ENCODE measurements around the gene SPTLC1. TPM values are rescaled to one million over a fixed set of nuclear protein-coding genes. Genes with fewer than 3 reads are reported as not detected.

The SPTLC1 gene
- total RNA-seq, 1 donor from 2014 or later: 60.1 TPM

- DNase-seq (ENCODE audit: low spot score): no peak
Measured at GRCh38 chr9:92098638-92099037, 16.6 kb downstream of the SPTLC1 start.

DNA sequence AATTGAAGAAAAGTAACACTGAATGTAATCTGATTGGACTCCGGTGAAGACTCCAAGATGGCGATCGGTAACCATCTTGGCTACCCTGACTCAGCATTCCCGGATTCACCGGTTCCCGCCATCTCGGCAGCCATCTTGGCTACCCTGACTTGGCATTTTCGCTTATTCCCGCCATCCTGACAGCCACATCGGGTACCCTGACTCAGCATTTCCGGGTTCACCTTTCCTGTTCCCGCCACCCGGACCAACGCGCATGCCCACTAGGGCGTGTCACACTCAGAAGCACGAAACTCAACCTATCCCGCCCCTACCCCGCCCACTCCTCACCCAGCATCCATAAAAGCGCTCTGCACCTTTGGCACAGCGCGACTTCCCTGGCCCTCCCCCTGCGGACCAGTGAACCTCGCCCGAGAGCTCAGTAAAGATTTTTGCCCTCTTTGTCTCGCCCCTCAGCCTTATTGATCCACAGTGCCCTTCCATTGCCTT, 17.2 kb downstream of the SPTLC1 start:
- DNase-seq (ENCODE audit: low spot score): no peak

GRCh38 chr9:92095236-92095635, 20.0 kb downstream of the SPTLC1 start:
- no peak for DNase-seq (ENCODE audit: low spot score)

DNA sequence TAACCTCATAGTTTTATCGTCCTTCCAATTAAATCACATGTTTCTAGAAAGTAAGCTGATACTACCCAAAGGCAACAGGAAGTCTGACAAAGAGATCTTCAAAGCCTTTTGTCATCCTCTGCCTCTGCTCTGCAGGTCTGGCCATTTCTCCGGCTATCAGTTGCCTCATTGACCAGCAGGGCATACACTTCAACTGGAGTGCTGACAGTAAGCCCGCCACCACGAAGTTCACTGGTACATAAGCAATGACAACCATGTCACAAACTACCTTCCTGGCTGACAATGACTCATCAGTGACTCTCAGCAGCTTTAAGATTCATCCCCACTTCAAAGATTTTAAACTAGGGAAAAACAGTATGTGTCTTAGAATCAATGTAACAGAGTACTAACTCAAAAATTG, 20.6 kb downstream of the SPTLC1 start:
- no peak for DNase-seq (ENCODE audit: low spot score)

DNA sequence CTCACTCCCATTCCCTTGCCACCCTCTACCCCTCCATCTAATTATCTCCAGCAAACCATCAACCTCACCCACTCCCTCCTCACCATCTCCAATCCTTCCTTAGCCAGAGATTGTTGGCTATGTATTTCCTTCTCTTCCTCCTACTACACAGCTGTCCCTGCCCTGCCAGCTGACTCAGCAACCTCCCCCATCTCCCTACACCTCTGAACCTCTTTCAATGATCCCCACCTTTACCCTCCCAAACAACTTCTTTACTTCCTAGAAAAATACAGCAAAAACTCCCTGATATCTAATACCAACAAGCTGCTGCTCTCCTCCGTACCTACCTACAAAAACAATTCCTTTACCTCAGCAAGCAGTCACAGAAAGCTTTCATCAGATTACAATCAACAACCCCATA, 37.3 kb downstream of the SPTLC1 start:
- DNase-seq (ENCODE audit: low spot score): no peak

DNA sequence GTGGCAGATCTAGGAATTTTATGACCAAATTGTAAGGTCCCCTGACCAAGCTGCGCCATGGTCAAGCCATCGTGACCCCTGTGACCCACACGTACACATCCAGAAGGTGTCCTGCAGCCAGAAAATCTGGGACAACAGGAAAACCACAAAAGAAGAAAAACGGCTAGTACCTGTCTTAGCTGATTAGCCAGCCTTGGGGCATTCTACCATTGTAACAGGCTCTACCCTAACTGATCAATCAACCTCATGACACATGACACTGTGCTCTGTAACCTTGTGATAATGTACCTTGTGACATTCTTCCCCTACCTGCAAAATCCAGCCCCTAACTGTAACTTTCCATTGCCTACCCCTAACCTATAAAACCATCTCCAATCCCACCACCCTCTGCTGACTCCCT, 43.6 kb downstream of the SPTLC1 start:
- DNase-seq (ENCODE audit: low spot score): no peak

- no peak for DNase-seq (ENCODE audit: low spot score)
Measured at GRCh38 chr9:92066168-92066567, 49.0 kb downstream of the SPTLC1 start.

DNA sequence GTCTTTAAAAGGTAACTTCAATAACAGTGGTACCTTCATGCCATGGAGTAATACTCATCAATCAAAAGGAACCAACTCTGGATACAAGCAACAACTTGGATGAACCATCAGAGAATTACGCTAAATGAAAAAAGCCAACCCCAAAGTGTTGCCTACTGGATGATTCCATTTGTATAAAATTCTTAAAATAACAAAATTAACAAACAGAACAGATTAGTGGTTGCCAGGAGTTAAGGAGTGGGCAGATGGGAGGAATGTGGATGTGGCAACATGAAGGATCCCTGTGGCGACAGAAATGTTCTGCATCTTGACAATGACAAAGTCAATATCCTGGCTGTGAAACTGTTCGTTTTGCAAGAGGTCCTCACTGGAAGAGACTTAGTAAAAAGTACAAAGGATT, 50.5 kb downstream of the SPTLC1 start:
- DNase-seq (ENCODE audit: low spot score): no peak

- no peak for DNase-seq (ENCODE audit: low spot score)
Measured at GRCh38 chr9:92061184-92061583, 54.0 kb downstream of the SPTLC1 start.

- DNase-seq (ENCODE audit: low spot score): no peak
Measured at GRCh38 chr9:92059661-92060060, 55.6 kb downstream of the SPTLC1 start.

DNA sequence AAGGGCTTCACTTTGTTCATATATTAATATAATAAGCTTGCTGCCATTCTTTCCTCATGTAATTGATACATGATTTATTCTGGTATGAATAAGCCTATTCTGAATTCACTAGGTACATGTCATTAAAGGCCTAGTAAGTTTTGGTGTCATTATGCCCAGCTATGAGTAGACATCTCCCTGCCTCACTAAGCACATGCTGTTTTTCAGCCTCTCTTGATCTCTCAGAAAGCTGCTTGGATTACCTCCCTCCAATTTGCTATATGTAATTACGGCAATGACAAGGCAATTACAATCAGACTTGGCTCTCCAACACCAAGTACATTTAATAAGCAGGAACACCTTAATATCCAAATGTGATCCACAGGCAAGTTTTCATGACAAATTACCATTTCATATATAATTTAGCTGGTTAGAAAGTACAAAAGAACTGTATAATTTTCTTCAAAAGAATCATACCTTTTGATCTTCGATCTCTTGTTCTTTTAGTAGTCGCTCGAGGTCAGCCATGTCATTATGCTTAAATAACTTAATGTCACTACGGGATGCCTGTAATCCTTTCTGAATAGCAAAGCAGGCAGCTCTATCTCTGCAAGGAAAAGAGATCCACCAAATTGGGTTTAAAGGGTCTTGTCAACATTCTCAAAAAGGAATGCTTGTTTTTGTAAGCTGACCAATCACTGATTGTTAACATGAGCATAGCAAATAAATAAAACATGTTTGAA, 56.3 kb downstream of the SPTLC1 start:
- DNase-seq (ENCODE audit: low spot score): no peak

GRCh38 chr9:92058026-92058425, 57.2 kb downstream of the SPTLC1 start:
- DNase-seq (ENCODE audit: low spot score): no peak

GRCh38 chr9:92057226-92057625, 58.0 kb downstream of the SPTLC1 start:
- no peak for DNase-seq (ENCODE audit: low spot score)

- no peak for DNase-seq (ENCODE audit: low spot score)
Measured at GRCh38 chr9:92055624-92056023, 59.6 kb downstream of the SPTLC1 start.

GRCh38 chr9:92048924-92049625, 66.1 kb downstream of the SPTLC1 start:
- no peak for DNase-seq (ENCODE audit: low spot score)

DNA sequence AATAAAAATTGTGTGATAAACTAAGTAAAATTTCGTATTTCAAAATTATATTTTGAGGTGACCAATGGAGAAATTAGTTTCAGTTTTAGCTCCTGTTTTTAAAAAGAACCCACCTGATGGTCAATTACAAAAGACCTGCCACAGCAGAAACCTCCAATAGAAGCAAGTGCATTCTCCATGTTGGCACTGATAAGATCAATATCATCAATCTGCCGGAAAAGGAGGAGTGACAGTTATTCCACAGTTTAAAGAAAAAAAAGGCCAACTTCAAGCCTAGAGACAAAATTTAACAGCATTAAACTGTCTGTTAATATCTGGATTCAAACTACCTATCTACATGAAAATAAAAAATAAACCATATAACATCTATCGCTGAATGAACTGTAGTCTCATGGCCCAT, 67.7 kb downstream of the SPTLC1 start:
- no peak for DNase-seq (ENCODE audit: low spot score)

- DNase-seq (ENCODE audit: low spot score): no peak
Measured at GRCh38 chr9:92046676-92047075, 68.5 kb downstream of the SPTLC1 start.

GRCh38 chr9:92044936-92045335, 70.3 kb downstream of the SPTLC1 start:
- DNase-seq (ENCODE audit: low spot score): no peak

- no peak for DNase-seq (ENCODE audit: low spot score)
Measured at GRCh38 chr9:92043002-92043401, 72.2 kb downstream of the SPTLC1 start.

DNA sequence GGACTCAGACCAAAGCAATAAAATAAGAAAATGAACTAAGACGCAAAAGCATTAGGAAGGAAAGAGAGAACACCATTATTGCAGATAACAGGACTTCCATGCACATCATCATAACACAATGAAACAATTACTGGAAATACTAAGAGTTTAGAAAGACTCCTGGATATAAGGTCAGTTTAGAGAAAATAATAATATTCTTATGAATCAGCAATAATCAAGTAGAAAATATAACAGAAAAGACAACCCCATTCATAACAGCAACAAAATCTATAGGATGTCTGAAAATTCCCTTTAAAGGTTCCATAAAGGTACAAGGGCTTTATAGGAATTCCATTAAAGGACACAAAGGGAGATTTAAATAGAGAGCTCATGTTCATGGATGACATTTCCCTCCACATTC, 73.0 kb downstream of the SPTLC1 start:
- no peak for DNase-seq (ENCODE audit: low spot score)

DNA sequence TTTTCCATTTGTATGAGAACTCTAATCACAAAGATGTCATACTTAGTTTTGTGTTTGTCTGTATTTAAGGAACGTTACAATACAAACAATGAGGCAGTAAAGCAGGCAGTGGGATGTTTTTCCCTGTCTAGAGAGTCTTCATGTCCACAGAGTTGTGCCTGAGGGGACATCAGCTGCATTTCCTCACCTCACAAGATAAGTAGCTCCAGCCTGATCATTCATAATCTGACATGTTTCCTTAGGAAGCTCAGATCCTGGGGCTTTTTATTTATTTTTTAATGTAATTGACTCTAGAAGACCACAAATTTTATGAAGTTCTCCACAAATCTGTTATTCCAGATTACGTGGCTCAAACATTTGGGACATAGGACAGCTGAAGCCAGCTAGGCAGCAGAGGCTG, 78.5 kb downstream of the SPTLC1 start:
- DNase-seq (ENCODE audit: low spot score): no peak

DNA sequence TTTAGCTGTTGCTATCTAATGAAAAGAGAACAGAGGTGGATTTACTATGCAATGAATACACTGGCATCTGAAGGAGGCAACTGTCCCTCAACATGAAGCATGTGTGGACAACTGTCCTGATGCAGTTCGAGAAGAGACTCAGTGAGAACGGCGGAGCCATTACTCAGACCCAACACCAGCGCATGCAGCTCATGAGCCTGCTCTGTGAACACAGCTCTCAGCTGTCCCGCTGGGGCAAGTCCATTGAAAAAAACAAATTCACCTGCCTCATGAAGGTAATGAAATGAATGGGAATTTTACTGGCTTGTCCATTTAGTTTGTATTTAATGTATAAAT, 78.8 kb downstream of the SPTLC1 start:
- no peak for DNase-seq (ENCODE audit: low spot score)

All from mesenteric fat pad (tissue), 1 donor.